ENCODE data around the gene CCAR1.
"Not testable (repeated sequence)": the region's sequence is repeated elsewhere in the genome, so short reads cannot be mapped to it uniquely, and the experiment has no call there.

DNA sequence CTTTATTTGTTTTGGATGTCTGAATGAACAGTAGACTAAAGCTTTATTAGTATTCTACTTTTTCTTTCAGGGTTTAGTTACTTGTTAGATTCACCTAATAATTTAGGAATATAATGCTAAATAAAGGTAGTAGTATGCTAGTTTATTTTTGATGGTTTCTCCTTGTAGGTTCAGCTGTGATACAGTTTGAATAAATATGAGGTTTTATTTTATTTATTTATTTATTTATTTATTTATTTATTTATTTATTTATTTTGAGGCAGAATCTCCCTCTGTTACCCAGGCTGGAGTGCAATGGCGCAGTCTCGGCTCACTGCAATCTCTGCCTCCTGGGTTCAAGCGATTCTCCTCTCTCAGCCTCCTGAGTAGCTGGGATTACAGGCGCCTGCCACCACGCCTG is 19.6 kb downstream of the CCAR1 start:
- TF ChIP-seq EZH2 (IDR thresholded peaks at IDR 0.05); POLR2AphosphoS5 (IDR thresholded peaks at IDR 0.05; ENCODE audit: borderline replicate concordance, low read depth, low read length); FOXP2 (optimal IDR thresholded peaks at IDR 0.05; ENCODE audit: control extremely low read depth, extremely low read length, insufficient read depth): not testable (repeated sequence)
